Heart left ventricle (tissue), 16 donors: ENCODE measurements around the gene SPRR3. TPM values are rescaled to one million over a fixed set of nuclear protein-coding genes. Genes with fewer than 3 reads are reported as not detected.

Experiments used
- ATAC-seq, 4 donors: fragments of 200-7000 bp; cut with Tn5 transposase; one replicate each; pipeline ENCODE4 v1.9.1; 2020 to 2022; ENCODE audit warnings: moderate library complexity in 4 of 4, mild to moderate bottlenecking in 3 of 4, moderate number of reproducible peaks in 1 of 4
- DNase-seq, 5 donors: peaks; one replicate each; pipeline ENCODE4 v3.0.0-alpha.2; 2020
- H3K27ac ChIP-seq, 12 donors: fragments of 200-600 bp; sonication (generic) in 4 of 12; one replicate each; pipeline versions ENCODE4 v1.5.0 to v1.8.0; 2016 to 2022; ENCODE audit warnings: mild to moderate bottlenecking in 2 of 12
- H3K27me3 ChIP-seq, 9 donors: fragments of 200-600 bp; sonication (generic) in 2 of 9; one replicate each; pipeline versions ENCODE4 v1.5.1 to v1.8.0; 2016 to 2022; ENCODE audit warnings: mild to moderate bottlenecking in 3 of 9
- H3K36me3 ChIP-seq, 9 donors: fragments of 200-600 bp; sonication (generic) in 2 of 9; one replicate each; pipeline versions ENCODE4 v1.5.0 to v1.8.0; 2018 to 2022; ENCODE audit warnings: mild to moderate bottlenecking in 2 of 9
- H3K4me1 ChIP-seq, 12 donors: fragments of 200-600 bp; sonication (generic) in 4 of 12; one replicate each; pipeline versions ENCODE4 v1.5.0 to v1.8.0; 2016 to 2022; ENCODE audit warnings: mild to moderate bottlenecking in 3 of 12
- H3K4me3 ChIP-seq, 12 donors: fragments of 200-600 bp; sonication (generic) in 4 of 12; one replicate each; pipeline versions ENCODE4 v1.5.0 to v1.8.0; 2017 to 2022; ENCODE audit warnings: mild to moderate bottlenecking in 9 of 12, moderate library complexity in 4 of 12
- H3K9me3 ChIP-seq, 12 donors: fragments of 200-600 bp; sonication (generic) in 4 of 12; one replicate each; pipeline versions ENCODE4 v1.5.0 to v1.8.0; 2016 to 2022; ENCODE audit warnings: mild to moderate bottlenecking in 1 of 12
- POLR2A ChIP-seq, 2 donors: fragments of 450-650 bp; IDR thresholded peaks; one replicate each; pipeline ENCODE4 v1.6.1; 2017; ENCODE audit warnings: antibody characterized with exemption in 2 of 2, mild to moderate bottlenecking in 2 of 2, moderate library complexity in 2 of 2
- WGBS, 4 donors: extraction: QIAGEN DNeasy Blood & Tissue Kit in 2 of 4; methylation state at CpG; one replicate each; pipeline versions ENCODE4 v1.1.5 to v1.1.7; 2013 to 2018; 5-methylcytosine and 5-hydroxymethylcytosine counted together
- intact Hi-C, 10 donors: fragments of 100-400 bp; cut with DNase I; formaldehyde crosslinking; loops; one replicate each; pipeline versions ENCODE4 v1.11.1 to v1.14.2; 2022
- polyA plus RNA-seq, 2 donors: library from polyadenylated mRNA; stranded (reverse); fragments of 200-250 nt; gene quantifications; one replicate each; pipeline ENCODE4 v1.2.3, GENCODE V29; 2013
- total RNA-seq, 9 donors: library from RNA; depleted of rRNA in 2 of 9; stranded (reverse); fragments of >200 nt in 2 of 9; fragmentation: NEBNext Ultra II Directional in 3 of 9; extraction: Animal tissue kit (Norgen Biotek cat#: 25700) in 3 of 9; gene quantifications; one replicate each; pipeline versions ENCODE4 v1.1.0 to v1.2.4, GENCODE V29; 2016 to 2023
- TF ChIP-seq, protein P1 (sequence below), 12 donors: fragments of 200-600 bp; sonication (generic) in 4 of 12; IDR thresholded peaks; one replicate each; pipeline versions ENCODE4 v1.5.0 to v1.8.0; 2018 to 2022; ENCODE audit warnings: antibody characterized with exemption in 12 of 12, mild to moderate bottlenecking in 5 of 12
- donor health status: ischemic (EF 13 %, LVEDD 7.1; RV severe dilation, severe dysfunction).
- donor health status: healthy with polysubstance abuse.
- donor health status: DM: no; HTN: yes; CAD: no.
- donor health status: DM: no; HTN: no; CAD: no.
- donor health status: ischemic (EF 25% LVEDD 6.9; RV normal size, moderate dysfunction).
- donor health status: ischemic (EF 25% LVEDD 5.7; RV mildly dilated, moderate dysfunction).
- donor health status: healthy.
- donor health status: DM: yes; HTN: yes; CAD: no.
- donor health status: ischemic (EF 35%, LVEDD 5.7; RV mildly dilated, moderate dysfunction).
- donor health status: nonischemic (EF 11% LVEDD 7.7; RV severe dilation, severe dysfunction).
- donor health status: DM: yes; HTN: yes; CAD: no.
- donor health status: PGD.
- donor health status: ischemic (EF 29% LVEDD 5.4; RV normal size, mild dysfunction).
- donor health status: nonischemic (EF 23%, LVEDD 6.1; RV moderate dilation, normal function).

SPRR3 gene
- total and polyA plus RNA-seq, 11 donors = 1.2 TPM; not detected in 10

DNA sequence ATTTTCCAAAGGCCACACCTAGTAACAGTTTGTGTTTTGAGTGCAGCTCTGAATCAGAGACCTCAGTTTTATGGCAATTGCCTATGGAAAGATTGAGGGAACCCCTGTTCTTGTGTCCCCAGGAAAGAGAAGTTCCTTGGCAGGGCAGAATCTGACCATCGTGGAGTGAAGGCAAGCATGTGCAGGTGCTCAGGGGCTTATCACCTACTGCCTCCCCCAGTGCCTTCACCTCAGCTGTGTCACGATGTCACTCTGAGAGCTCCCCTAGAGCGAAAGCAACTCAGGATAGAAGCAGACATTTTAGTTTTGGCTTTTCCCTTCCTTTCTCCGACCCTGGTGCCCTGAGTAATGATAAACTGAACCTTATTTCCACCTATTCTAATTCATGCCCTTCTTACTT is 19.5 kb upstream of the SPRR3 start:
- H3K4me3 ChIP-seq = no peak overlapping the region
- TF ChIP-seq, protein P1, sequence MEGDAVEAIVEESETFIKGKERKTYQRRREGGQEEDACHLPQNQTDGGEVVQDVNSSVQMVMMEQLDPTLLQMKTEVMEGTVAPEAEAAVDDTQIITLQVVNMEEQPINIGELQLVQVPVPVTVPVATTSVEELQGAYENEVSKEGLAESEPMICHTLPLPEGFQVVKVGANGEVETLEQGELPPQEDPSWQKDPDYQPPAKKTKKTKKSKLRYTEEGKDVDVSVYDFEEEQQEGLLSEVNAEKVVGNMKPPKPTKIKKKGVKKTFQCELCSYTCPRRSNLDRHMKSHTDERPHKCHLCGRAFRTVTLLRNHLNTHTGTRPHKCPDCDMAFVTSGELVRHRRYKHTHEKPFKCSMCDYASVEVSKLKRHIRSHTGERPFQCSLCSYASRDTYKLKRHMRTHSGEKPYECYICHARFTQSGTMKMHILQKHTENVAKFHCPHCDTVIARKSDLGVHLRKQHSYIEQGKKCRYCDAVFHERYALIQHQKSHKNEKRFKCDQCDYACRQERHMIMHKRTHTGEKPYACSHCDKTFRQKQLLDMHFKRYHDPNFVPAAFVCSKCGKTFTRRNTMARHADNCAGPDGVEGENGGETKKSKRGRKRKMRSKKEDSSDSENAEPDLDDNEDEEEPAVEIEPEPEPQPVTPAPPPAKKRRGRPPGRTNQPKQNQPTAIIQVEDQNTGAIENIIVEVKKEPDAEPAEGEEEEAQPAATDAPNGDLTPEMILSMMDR (IDR thresholded peaks at IDR 0.05) = no peak
- no peak for TF ChIP-seq POLR2A (IDR thresholded peaks at IDR 0.05)
- ATAC-seq (no peak), DNase-seq (no peak)
- H3K27ac ChIP-seq = no peak overlapping the region
- no peaks in the 10 kb centered on the region for H3K4me1 ChIP-seq
- WGBS, 4 donors = 48 to 64% (median 59%) methylated on average over 4 of the region's 4 CpGs
- peaks cover 0 to 10% (median 0%) of the 10 kb centered on the region in 9 donors for H3K27me3 ChIP-seq
- no peaks in the 10 kb centered on the region for H3K9me3 ChIP-seq
- H3K36me3 ChIP-seq = no peaks in the 10 kb centered on the region
- intact Hi-C loops = no loop called here

- TF ChIP-seq, protein P1 (IDR thresholded peaks at IDR 0.05) = no peak
- no peak for TF ChIP-seq POLR2A (IDR thresholded peaks at IDR 0.05)
- Histone ChIP-seq H3K27ac (no peak overlapping the region), H3K27me3 (peaks cover 0 to 10% (median 0%) of the 10 kb centered on the region in 9 donors), H3K4me1 (no peaks in the 10 kb centered on the region), H3K36me3 (no peaks in the 10 kb centered on the region), H3K4me3 (no peak overlapping the region), H3K9me3 (no peaks in the 10 kb centered on the region)
- intact Hi-C loops = no loop called here
- DNase-seq = no peak
- ATAC-seq = no peak
These were observed 18.3 kb upstream of the SPRR3 start for GRCh38 chr1:152983234-152983633.

DNA sequence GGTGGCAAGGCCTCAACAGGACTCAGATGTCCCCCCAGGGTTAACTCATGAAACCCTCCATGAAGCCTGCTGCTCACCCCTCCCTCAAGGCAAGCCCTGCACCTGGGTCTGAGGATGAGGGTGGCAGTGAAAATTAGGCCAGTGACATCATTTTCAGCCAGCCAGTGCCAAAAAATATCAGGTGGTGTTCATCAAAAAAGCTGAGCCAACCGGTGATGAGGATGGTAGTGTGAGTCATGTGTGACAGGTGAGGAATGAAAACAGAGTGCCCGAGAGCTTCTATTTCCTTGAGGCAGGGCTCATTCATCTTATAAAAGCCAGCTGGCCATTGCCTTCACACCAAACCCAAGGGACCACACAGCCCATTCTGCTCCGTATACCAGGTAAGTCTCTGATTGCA is 17.8 kb upstream of the SPRR3 start, which contains the start of gene SPRR1A:
Gene SPRR1A, plus strand, starts transcription at position 339 of the 400 bp plus-strand sequence. CDS start 1,150 bp downstream, outside the sequence.
- intact Hi-C loops = no loop called here
- WGBS, 4 donors = 69 to 94% (median 82%) methylated on average over 3 of the region's 3 CpGs
- no peak for TF ChIP-seq POLR2A (IDR thresholded peaks at IDR 0.05)
- TF ChIP-seq, protein P1 (IDR thresholded peaks at IDR 0.05) = no peak
- no peak for DNase-seq
- Histone ChIP-seq H3K4me1 (no peaks in the 10 kb centered on the region), H3K27me3 (peaks cover 0 to 10% (median 0%) of the 10 kb centered on the region in 9 donors), H3K4me3 (no peak within 1 kb of the TSS), H3K36me3 (no peaks in the 10 kb centered on the region), H3K27ac (no peak within 1 kb of the TSS), H3K9me3 (no peaks in the 10 kb centered on the region)
- ATAC-seq = no peak

GRCh38 chr1:152986578-152986977 is 15.0 kb upstream of the SPRR3 start:
- TF ChIP-seq POLR2A (IDR thresholded peaks at IDR 0.05) = no peak
- TF ChIP-seq, protein P1 (IDR thresholded peaks at IDR 0.05) = no peak
- DNase-seq = no peak
- Histone ChIP-seq H3K27ac (no peak overlapping the region), H3K4me1 (no peaks in the 10 kb centered on the region), H3K27me3 (peaks cover 0 to 10% (median 0%) of the 10 kb centered on the region in 9 donors), H3K4me3 (no peak overlapping the region), H3K9me3 (no peaks in the 10 kb centered on the region), H3K36me3 (no peaks in the 10 kb centered on the region)
- WGBS, 4 donors = 79 to 88% (median 84%) methylated on average over 2 of the region's 2 CpGs
- intact Hi-C loops = no loop called here
- no peak for ATAC-seq
